GM19240 (cell line): ENCODE results near the gene TXNIP.
A peak's percentile ranks its signal among the peaks of the same experiment; 100 is the strongest.

Source experiments
- DNase-seq: peaks from one replicate; pipeline ENCODE4 v3.0.0; 2011; ENCODE audit warnings: low spot score; ENCODE audit not compliant: insufficient read length

The TXNIP gene

GRCh38 chr1:145985502-145986439, 10.6 kb downstream of the TXNIP start:
- DNase-seq, result no peak

- no peak for DNase-seq
These were observed 11.3 kb downstream of the TXNIP start for GRCh38 chr1:145985129-145985501.

DNA sequence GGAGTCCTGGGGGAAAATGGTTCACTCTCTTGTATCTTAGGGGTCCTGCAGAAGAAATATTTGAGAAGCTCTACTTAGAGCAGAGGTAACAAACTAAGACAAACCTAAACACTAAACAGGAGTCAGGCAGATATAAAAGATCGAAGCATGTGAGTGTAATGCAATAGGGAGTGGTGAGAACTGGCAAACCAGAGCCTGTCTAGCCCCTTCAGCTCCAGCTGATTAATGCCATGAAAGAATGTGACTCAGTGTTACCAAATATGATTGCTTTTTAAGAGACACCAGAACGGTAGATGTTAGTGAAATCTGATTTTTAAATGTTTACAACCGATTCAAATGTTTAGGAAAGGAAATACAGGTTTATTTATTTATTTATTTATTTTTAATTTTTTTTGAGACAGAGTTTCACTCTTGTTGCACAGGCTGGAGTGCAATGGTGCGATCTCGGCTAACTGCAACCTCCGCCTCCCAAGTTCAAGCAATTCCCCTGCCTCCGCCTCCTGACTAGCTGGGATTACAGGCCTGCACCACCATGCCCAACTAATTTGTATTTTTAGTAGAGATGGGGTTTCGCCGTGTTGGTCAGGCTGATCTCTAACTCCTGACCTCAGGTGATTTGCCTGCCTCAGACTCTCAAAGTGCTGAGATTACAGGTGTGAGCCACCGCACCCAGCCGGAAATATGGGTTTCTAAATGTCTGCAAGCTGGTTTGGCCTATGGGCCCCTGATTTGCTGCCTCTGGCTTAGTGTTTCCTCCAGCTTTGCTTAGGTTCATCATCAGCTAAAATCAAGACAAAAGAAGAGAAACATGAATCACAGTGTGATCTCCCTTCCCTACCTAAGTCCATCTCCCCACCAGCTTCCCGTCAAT, 12.2 kb downstream of the TXNIP start:
- no peak for DNase-seq

DNA sequence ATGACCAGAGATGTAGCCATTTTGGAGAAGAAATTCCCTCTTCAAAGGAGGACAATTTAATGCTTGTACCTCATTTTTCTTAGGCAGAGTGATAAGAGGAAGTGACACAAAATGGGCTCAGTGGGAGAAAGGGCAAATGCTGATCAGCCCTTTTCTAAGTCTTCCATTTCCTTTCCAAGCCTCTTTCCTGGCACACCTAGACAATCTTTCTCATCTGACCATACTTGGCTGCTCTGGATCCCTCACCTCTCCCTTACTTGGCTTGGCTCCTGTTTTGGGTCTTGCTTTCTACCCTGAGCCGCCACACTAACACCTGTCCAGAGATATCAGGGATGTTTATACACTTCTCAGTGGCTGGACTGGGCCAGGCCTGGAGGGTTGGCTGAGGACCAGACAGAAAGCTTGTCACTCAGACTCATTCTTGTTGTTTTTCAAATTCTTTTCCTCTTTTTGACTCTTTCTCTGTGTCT, 13.1 kb downstream of the TXNIP start:
- DNase-seq, result no peak

DNA sequence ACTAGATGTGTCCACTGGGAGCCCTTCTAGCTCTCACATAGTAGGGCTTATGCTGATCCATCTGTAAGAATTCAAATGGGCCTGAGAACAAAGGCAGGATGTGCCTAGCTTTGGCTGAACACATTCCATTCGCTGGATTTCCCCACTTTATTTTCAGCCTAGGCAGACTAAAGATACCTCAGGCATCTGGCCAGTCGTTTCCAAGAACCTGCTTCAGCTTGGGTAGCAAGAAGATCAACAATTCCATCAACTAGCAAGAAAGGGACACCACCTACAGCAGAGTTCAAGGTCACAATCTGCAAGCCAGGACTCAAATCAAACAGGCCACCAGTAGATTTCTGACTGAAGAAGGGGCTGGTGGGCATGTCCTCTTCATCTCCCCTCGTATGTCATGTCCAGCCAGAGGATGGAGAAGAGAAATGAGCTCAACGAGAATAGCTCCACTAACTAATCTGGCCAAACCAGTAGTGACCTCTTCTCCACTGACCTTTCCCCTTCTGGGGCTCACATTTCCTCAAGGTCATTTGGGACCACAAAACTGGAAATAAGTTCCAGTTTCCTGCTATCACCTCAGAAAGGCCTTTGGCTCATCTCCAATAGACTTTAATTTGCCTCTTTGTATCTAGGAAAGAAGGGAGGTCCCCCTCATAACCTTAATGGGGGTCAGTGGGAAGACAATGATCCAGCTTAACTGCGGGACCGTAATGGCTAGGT, 14.2 kb downstream of the TXNIP start:
- DNase-seq, result no peak

DNA sequence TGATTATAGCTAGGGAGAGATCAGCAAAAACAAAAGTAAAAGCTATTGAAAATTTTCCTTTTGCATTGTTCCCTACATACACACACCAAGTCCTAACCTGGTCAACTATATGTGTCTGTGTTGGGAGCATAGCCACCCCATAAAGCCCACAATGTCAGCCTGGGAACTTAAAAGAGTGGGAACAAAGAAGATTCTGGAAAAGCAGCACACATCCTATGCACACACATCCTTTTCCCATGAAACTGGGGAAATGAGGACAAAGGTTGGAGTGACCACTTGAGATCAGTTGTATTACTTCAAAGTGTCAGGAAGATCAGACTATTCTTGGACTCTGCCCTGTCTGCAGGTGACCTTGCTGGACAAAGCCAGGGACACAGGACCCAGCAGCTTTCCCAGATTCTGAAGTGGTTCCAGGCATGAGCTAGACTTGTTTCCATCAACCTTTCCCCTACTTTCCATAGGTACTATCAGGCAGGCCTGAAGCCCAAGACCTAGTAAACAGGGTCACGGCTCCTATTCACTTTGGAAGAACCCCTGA, 15.9 kb downstream of the TXNIP start:
- DNase-seq, result no peak

- DNase-seq, result no peak
These were observed 16.5 kb downstream of the TXNIP start for GRCh38 chr1:145979746-145980456.

DNA sequence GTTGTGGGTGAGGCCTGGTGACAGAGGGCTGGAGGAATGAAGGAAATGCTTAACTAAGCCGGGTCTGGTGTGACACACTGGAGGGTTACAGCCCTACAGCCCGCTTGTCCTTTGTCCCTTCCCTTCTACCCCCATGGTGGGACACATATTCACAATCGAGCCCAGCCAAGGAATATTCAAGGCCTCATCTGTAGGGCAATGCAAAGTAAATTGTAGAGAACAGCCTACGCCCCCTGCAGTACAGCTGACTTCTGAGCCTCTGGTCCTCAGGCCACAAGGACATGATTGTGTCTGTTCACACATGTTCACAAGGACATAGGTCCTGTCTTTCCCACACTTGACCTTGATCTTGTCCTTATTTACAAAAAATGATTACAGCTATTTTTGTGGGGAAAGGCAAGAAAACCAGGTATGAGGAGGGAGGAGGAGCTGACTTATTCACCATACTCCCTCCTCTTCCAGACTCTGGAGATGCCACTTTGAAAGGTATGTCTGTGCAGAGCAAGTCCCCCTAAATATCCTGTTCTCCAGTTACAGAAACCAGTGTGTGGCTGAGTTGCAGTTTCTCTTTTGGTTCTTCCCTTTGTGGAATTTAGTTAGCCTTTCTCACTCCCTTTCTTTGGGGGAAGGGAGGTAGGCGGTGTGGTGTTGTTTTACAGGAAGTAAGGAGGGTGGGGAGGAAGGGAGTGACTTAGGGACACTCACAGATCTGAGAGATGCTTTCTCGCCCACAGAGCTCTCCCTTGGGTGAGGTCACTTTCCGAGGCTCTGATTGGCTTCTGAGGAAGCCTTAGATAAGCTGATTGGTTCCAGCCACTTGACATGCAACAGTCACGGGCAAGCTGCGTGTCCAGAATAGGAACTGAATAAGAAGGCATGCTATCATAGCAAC, 17.3 kb downstream of the TXNIP start:
- peak; percentile 85 for DNase-seq

GRCh38 chr1:145978471-145978853, 17.9 kb downstream of the TXNIP start:
- DNase-seq, result no peak

GRCh38 chr1:145977486-145978470, 18.6 kb downstream of the TXNIP start:
- DNase-seq, result peak; percentile 69

DNA sequence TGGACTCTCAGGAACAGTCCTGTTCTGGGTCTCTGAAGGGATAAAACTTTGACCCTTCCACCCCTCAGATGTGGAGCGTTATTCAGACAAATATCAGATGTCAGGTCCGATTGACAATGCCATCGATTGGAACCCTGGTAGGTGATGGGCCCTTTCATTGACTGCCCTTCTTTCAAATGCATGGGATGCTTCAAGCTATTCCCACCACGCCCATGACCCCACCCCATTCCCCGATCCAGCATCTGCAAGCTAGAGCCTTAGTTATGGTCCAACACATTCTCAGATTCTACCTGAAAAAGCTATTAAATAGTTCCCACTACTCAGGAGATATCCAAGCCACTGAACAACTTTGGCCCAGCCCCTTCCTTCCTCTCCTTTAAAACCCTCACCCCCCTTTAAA, 19.4 kb downstream of the TXNIP start:
- DNase-seq, result no peak

DNA sequence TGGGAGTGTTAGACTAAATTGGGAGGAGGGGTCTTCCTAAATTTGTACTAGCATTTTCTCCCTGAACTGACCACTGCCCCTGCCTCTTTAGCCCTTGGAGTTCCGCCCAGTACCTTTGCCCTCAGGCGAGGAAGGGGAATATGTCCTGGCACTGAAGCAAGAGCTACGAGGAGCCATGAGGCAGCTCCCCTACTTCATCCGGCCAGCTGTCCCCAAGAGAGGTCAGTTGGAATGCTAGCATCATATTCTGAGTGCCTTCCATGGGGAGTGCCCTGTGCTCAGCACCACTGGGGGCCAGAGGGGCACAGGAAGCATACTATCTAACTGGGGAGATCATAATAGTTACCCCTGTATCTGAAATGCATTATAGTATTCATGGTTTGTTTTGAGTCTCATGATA, 21.2 kb downstream of the TXNIP start:
- DNase-seq, result no peak

DNA sequence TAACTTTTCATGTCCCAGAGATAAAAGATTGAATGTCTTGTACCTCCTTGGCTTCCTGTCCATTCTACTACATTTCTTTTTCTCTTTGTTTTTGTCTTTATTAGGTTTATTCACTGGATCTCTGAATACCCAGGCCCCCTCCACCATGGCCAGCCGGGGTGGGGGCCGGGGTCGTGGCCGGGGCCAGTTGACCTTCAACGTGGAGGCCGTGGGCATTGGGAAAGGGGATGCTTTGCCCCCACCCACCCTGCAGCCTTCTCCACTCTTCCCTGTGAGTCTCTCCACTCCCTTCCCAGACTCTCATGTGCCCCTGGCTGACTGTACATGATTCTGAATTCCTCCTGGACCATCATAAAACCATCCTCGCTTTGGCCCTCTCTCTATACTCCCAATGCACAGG, 21.7 kb downstream of the TXNIP start:
- DNase-seq, result no peak

- no peak for DNase-seq
These were observed 23.8 kb downstream of the TXNIP start for GRCh38 chr1:145972580-145972979.

DNA sequence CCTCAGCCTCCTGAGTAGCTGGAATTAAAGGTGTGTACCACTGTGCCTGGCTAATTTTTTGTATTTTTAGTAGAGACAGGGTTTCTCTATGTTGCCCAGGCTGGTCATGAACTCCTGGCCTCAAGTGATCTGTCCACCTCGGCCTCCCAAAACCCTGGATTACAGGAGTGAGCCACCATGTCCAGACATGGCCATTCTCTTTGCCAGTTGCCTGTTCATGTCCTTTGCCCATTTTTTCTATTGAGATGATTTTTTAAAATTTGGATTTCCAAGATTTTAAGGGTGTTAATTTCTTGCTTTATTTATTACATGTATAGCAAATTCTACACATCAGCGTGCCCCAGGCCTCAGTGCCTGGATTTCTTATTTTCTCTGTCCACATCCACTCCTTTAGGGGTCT, 29.1 kb downstream of the TXNIP start:
- no peak for DNase-seq

DNA sequence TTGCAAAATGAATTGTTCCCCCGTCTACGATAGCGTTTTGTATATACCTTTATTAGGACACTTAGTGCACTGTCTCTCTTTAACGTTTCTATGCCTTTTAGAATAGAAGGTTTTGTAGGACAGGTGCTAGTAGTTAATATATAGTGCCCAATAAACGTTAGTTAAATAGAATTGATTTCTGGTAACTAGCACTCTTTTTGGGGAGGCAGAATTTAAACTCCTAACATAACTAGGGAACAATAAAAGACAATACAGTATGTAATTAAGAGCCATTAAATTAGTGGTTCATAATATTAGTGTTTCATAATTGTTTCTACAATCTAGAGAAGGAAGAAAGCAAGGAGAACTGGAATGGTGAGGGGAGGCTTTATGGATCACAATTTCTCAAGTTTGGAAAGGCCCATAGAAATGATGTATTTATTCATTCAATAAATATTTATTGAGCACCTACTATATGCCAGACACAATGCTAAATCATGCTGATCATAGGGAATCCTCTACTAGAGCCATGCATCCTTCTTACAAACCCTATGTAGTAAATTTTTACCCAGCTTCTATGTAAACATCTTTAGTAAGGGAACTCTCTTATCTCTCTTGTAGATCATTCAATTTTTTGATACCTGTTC, 31.1 kb downstream of the TXNIP start:
- DNase-seq, result no peak

DNA sequence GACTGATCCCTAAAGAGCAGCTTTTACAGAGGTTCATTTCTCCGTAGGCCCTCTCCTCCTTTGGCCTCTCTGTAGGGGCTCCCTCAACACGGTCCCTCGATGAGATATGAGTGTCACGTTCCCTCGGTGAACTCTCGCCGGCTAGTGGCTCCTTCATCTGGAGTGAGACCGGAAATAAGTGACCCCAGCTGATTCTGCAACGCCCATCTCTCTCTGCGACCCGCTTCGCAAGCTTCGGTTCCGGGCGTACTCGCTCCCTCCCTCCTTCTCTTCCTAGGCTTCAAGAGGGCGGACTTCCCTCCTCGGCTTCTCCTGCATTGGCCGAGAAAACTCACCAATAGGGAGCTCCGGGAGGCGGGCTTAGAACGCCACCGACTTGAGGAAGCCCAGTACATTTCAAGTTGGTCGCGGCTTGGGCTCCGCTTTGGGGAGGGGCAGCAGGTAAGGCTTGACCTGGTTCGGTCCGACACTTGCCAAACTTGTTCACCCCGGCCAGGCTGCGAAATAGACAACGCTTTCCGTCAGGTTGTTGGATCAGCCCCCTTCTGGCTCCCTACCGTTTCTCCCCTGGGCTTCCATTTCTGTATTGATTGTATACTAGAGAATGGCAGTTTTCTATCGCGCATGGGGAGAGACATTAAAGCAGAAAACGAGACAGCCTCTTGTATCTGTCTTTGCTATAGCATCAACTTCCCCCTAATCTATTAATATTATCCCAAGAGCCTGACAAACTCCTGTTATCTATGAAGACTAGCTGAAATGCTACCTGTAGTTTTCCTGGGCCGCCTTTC, 31.9 kb downstream of the TXNIP start, which contains the start of the genes ANKRD34A and POLR3GL:
ANKRD34A (minus strand) TSS at position 248 of the 791 bp plus-strand sequence. CDS start 2,816 bp downstream, outside the sequence.
POLR3GL (plus strand) TSS at position 363 of the 791 bp plus-strand sequence. CDS start 10,176 bp downstream, outside the sequence.
- peak; percentile 86 for DNase-seq
